ENCODE data around the gene RGPD5.
"Not testable (repeated sequence)": the region's sequence is repeated elsewhere in the genome, so short reads cannot be mapped to it uniquely, and the experiment has no call there.

The RGPD5 gene

DNA sequence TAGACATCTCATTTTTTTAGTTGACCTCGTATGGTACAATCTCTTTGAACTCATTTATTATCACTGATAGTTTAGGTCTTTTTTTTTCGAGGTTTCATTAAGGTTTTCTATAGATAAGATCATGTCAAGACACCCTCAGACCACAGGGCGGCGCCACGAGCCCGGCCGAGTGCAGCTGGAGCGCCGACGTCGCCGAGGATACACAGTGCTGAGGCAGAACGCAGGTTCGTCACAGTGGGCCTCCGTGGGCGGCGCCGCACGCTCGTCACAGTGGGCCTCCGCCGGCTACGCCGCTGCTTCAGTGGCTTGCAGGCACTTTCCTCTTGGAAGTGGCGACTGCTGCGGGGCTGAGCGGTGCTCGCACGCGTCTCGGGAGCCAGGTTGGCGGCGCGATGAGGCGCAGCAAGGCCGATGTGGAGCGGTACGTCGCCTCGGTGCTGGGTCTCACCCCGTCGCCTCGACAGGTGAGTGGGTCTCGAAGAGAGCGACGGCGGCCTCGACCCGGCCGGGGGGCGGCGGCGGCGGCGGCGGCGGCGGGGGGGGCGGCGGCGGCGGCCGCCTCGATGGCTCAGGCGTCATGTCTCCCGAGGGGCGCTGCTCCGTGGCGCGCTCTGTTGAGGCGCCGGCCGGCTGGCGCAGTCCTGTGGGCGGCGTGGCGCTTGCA lies at the start of gene RGPD5:
TSS of gene RGPD5 (plus strand) at position 232 of the 664 bp plus-strand sequence. CDS start at position 393, 161 bp downstream.
- H3K27ac ChIP-seq, result not testable (repeated sequence)

DNA sequence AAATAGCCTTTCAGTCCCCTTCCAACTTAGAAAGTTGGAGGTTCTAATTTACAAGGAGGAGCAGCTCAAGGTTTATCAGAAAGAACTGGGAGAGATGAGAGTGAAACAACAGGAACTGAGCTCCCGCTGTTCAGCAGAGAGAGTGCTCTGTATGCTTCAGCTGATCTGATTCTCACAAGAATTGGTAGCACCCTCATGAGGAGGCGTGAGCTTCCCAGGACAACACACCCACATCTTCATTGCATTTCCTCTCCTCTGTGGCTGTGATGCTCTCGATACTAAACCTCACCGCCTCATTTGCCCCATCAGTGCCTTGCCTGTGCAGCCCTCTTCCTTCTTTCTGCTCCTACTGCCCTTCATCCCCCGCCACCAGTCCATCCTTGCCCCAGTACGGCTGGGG lies 42.5 kb upstream of the RGPD5 start:
- H3K27ac ChIP-seq, result not testable (repeated sequence)

DNA sequence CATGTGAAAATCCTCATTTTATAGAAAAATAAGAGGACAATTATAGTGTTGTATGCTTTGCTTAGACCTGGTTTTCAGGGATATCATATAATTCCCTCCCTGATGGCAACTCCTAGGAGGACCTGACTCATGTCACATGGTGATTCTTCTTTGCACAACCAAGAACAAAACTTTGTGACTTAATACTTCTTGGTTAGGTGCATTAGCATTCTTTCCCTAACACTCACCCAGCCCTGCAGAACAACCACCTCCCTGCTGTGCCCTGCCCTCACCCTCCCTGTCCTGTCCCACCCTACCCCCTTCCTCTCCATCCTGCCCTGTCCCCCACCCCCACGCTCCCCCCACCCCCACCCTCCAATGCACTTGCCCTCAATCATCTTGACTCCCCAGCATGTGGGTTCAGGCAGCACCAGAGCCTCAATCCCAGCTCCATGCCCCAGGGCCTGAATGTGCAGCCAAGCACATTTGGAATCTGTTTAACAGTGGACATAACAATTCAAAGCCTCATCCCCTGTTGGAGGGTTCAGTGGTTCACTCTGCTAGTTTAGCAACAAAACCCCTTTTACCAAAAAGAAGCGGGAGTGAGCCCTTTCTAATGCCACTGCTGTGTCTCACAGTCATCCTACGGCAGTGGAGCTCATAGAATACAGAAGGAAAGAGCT lies 36.8 kb upstream of the RGPD5 start:
- not testable (repeated sequence) for H3K27ac ChIP-seq

GRCh38 chr2:109760265-109761042 lies 33.7 kb upstream of the RGPD5 start:
- not testable (repeated sequence) for H3K27ac ChIP-seq

- not testable (repeated sequence) for H3K27ac ChIP-seq
Measured at GRCh38 chr2:109761043-109761454, 33.1 kb upstream of the RGPD5 start.

- H3K27ac ChIP-seq, result not testable (repeated sequence)
Measured at GRCh38 chr2:109761976-109762375, 32.1 kb upstream of the RGPD5 start.

DNA sequence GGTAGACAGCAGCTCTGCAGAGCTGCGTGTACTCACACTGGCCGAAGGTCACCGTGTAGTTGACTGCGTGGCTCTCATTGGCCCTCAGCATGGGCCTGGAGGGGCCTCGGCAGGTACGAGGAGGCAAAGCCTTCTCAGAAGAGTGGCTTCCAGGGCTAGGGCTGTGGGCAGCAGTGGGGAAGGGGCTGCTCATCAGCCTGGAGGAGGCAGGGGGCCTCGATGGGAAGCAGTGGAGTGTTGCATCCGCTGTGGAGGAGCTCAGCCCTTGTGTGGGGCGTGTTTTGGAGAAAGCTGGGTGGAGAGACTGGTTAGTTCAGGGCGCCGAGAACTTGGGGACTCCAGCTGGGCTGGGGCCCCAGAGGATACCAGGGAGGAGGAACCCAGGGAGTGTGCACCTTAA lies 28.0 kb upstream of the RGPD5 start:
- not testable (repeated sequence) for H3K27ac ChIP-seq

DNA sequence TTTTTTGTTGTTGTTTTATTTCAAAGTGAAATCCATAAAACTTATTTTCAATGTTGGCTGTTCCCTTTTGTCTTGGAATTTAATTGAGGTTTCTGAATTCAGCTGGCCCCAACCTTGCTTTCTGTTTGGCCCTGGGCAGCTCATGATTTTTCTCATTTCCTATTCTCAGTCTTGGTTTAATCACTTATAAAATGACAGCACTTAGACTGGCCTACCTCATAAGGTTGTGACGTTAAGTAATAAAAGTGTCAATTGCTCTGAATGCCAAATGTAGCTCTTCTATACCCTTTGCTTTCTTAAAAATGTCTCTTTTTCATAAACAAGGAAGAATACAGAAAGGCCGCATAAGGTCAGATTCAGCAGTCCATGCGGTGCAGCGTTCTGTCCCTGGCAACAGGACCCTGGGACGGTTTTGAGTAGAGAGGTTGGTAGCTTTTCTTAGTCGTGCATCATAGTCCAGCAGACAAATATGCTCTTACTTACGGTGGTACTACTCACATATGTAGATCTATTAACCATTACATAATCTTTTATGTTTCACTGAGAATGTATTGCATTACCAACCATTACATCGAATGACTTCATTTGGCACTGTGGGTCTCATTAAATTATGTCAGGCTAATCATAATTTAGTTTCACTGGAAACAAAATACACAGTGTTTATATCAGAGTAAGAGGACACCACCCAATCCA lies 27.1 kb upstream of the RGPD5 start:
- H3K27ac ChIP-seq, result not testable (repeated sequence)

GRCh38 chr2:109768934-109769333 lies 25.2 kb upstream of the RGPD5 start:
- H3K27ac ChIP-seq, result not testable (repeated sequence)

GRCh38 chr2:109779118-109779517 lies 15.0 kb upstream of the RGPD5 start:
- H3K27ac ChIP-seq, result not testable (repeated sequence)

DNA sequence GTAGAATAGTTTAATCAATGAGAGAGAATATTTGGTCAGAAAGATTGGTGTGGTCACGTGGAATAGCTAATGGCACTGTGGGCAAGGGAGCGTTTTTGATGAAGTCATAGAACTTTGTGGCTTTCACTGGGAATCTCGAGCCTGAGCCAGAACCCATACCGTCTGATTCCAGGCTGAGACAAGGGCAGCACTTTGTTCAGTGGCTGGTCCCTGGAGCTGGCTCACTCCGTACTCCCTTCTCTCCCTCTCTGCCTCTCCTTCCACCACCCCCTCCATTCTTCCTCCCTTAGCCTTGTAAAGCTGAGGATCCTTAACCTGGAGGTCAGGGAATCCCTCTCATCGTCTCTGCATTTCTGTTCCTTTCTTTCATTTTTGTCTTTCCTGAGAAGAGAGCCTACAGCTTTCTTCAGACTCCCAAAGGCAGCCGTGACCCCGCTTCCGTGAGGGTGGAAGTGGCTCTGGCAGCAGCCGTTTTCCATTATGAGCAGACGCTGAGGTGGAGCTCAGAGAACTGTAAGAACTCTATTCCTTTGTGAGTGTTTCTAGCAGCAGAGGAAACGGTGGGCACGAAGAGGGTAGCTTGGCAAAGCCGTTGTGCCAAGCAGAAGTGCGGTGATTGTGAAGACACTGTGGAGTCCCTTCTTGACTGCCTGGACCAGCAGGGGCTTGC lies 12.8 kb upstream of the RGPD5 start:
- H3K27ac ChIP-seq, result not testable (repeated sequence)

GRCh38 chr2:109782446-109782993 lies 11.6 kb upstream of the RGPD5 start:
- not testable (repeated sequence) for H3K27ac ChIP-seq

DNA sequence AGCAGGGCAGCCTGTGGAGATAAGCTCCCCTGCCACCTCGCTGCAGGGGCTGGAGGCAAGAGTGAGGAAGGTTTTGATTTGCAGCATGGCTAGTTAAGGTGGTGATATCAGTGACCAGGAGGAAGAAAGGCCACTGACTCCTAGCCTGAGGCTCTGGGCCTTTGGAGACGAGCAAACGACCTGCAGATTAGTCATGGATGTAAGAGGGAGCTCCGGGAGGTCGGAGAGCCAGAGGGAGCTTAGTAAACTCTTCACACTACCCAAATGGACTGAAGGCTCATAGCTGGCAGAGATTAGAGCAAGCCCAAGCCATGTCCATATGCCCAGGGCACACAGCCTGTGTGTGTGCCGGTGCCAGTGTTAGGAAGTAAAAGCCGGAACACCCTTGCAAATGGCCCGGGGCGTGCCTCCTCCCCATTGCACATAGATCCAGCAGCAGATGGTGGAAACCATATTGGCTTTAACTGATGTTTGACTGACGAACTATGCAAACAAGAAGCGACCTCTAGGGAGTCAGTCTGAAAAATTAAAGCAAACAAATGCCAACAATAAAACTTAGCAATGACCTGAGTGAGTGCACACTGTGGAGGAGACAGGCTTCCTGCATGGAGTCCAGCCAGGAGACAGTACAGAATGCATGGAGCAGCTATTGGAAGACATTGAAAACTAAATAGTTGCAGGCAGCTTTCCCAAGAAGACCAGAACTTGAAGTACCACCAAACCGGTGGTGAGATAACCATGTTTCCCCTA lies 2.4 kb upstream of the RGPD5 start:
- not testable (repeated sequence) for H3K27ac ChIP-seq

- H3K27ac ChIP-seq, result not testable (repeated sequence)
Measured at GRCh38 chr2:109792659-109793058, 1.4 kb upstream of the RGPD5 start.

GRCh38 chr2:109871129-109871751 lies 77.1 kb downstream of the RGPD5 start:
- not testable (repeated sequence) for H3K27ac ChIP-seq

GRCh38 chr2:109876625-109877024 lies 82.5 kb downstream of the RGPD5 start:
- not testable (repeated sequence) for H3K27ac ChIP-seq

- not testable (repeated sequence) for H3K27ac ChIP-seq
Measured at GRCh38 chr2:109882112-109882511, 88.0 kb downstream of the RGPD5 start.

GRCh38 chr2:109888414-109888813 lies 94.3 kb downstream of the RGPD5 start:
- H3K27ac ChIP-seq, result not testable (repeated sequence)

GRCh38 chr2:109889909-109890308 lies 95.8 kb downstream of the RGPD5 start:
- H3K27ac ChIP-seq, result not testable (repeated sequence)

- H3K27ac ChIP-seq, result not testable (repeated sequence)
Measured at GRCh38 chr2:109891024-109891423, 96.9 kb downstream of the RGPD5 start.
